Amygdala (tissue), 56 donors: Measurements from ENCODE around the gene ZNF700.
"Not testable (repeated sequence)": the region's sequence is repeated elsewhere in the genome, so short reads cannot be mapped to it uniquely, and the experiment has no call there.

ENCODE experiments used
- DNase-seq, 56 donors: peaks; one replicate each; lab custom pipeline; 2025; lab: John Stamatoyannopoulos, UW

Gene ZNF700

GRCh38 chr19:11935829-11936228 lies 10.9 kb downstream of the ZNF700 start:
- not testable (repeated sequence) for DNase-seq

- DNase-seq, result not testable (repeated sequence)
Measured at GRCh38 chr19:11938383-11938782, 13.5 kb downstream of the ZNF700 start.

GRCh38 chr19:11941361-11941887 lies 16.5 kb downstream of the ZNF700 start:
- DNase-seq, result not testable (repeated sequence)

- DNase-seq, result no peak
Measured at GRCh38 chr19:11942008-11942842, 17.3 kb downstream of the ZNF700 start.

GRCh38 chr19:11942843-11943108 lies 17.9 kb downstream of the ZNF700 start:
- DNase-seq, result no peak

GRCh38 chr19:11944656-11945055 lies 19.7 kb downstream of the ZNF700 start:
- DNase-seq, result no peak

- no peak for DNase-seq
Measured at GRCh38 chr19:11948646-11949045, 23.7 kb downstream of the ZNF700 start.

- DNase-seq, result no peak
Measured at GRCh38 chr19:11949201-11949600, 24.3 kb downstream of the ZNF700 start.

- not testable (repeated sequence) for DNase-seq
Measured at GRCh38 chr19:11949614-11950080, 24.7 kb downstream of the ZNF700 start.

GRCh38 chr19:11950312-11950711 lies 25.4 kb downstream of the ZNF700 start:
- no peak for DNase-seq

- peak; percentile 4 to 86 (median 48) for DNase-seq
Measured at GRCh38 chr19:11963566-11964355, 38.9 kb downstream of the ZNF700 start.

- DNase-seq, result peak in 17 of 56 donors; percentile 29 to 79 (median 51)
Measured at GRCh38 chr19:11964496-11964857, 39.6 kb downstream of the ZNF700 start.

- DNase-seq, result peak; percentile 51 to 96 (median 86)
Measured at GRCh38 chr19:11964858-11965645, 40.1 kb downstream of the ZNF700 start, which contains the start of gene ZNF763. Gene ZNF763, plus strand, starts transcription at chr19:11965040. Its CDS starts 169 bp downstream, at chr19:11965209.

- no peak for DNase-seq
Measured at GRCh38 chr19:11970174-11970573, 45.3 kb downstream of the ZNF700 start.

- peak in 1 of 56 donors; percentile 5 for DNase-seq
Measured at GRCh38 chr19:11971041-11971440, 46.1 kb downstream of the ZNF700 start.

- DNase-seq, result no peak
Measured at GRCh38 chr19:11973019-11973810, 48.3 kb downstream of the ZNF700 start.

GRCh38 chr19:11978492-11979100 lies 53.7 kb downstream of the ZNF700 start:
- no peak for DNase-seq

GRCh38 chr19:11979527-11979926 lies 54.6 kb downstream of the ZNF700 start:
- no peak for DNase-seq

GRCh38 chr19:11982526-11982925 lies 57.6 kb downstream of the ZNF700 start:
- peak in 1 of 56 donors; percentile 1 for DNase-seq
